Measurements from ENCODE around the gene PDPN.

The PDPN gene

GRCh38 chr1:13605159-13605558, 21.5 kb downstream of the PDPN start:
- peak; percentile 87 for DNase-seq (ENCODE audit: low read depth)
- TF ChIP-seq CTCF (IDR thresholded peaks at IDR 0.05; ENCODE audit: insufficient read depth, low read depth, low read length, missing control alignments), result no peak
- H3K4me3 ChIP-seq (ENCODE audit: low read length), result no peak overlapping the region

- no peak for TF ChIP-seq CTCF (IDR thresholded peaks at IDR 0.05; ENCODE audit: insufficient read depth, low read depth, low read length, missing control alignments)
- DNase-seq (ENCODE audit: low read depth), result no peak
- H3K4me3 ChIP-seq (ENCODE audit: low read length), result no peak overlapping the region
These were observed 23.4 kb downstream of the PDPN start for GRCh38 chr1:13607002-13607401.

GRCh38 chr1:13616234-13616633, 32.6 kb downstream of the PDPN start:
- no peak for DNase-seq (ENCODE audit: low read depth)
- no peak for TF ChIP-seq CTCF (IDR thresholded peaks at IDR 0.05; ENCODE audit: insufficient read depth, low read depth, low read length, missing control alignments)
- no peak overlapping the region for H3K4me3 ChIP-seq (ENCODE audit: low read length)

GRCh38 chr1:13617108-13617507, 33.5 kb downstream of the PDPN start:
- no peak for TF ChIP-seq CTCF (IDR thresholded peaks at IDR 0.05; ENCODE audit: insufficient read depth, low read depth, low read length, missing control alignments)
- no peak for DNase-seq (ENCODE audit: low read depth)
- H3K4me3 ChIP-seq (ENCODE audit: low read length), result no peak overlapping the region

GRCh38 chr1:13617773-13618172, 34.1 kb downstream of the PDPN start:
- peak; percentile 67 for DNase-seq (ENCODE audit: low read depth)
- H3K4me3 ChIP-seq (ENCODE audit: low read length), result no peak overlapping the region
- no peak for TF ChIP-seq CTCF (IDR thresholded peaks at IDR 0.05; ENCODE audit: insufficient read depth, low read depth, low read length, missing control alignments)

- no peak for DNase-seq (ENCODE audit: low read depth)
- no peak overlapping the region for H3K4me3 ChIP-seq (ENCODE audit: low read length)
- no peak for TF ChIP-seq CTCF (IDR thresholded peaks at IDR 0.05; ENCODE audit: insufficient read depth, low read depth, low read length, missing control alignments)
These were observed 34.9 kb downstream of the PDPN start for GRCh38 chr1:13618483-13618882.

- no peak for TF ChIP-seq CTCF (IDR thresholded peaks at IDR 0.05; ENCODE audit: insufficient read depth, low read depth, low read length, missing control alignments)
- H3K4me3 ChIP-seq (ENCODE audit: low read length), result no peak overlapping the region
- peak; percentile 41 for DNase-seq (ENCODE audit: low read depth)
These were observed 36.3 kb downstream of the PDPN start for GRCh38 chr1:13619909-13620308.
